IPS-NIHi7 (cell line): ENCODE measurements around the gene MEX3B.
"Not testable (repeated sequence)": the region's sequence is repeated elsewhere in the genome, so short reads cannot be mapped to it uniquely, and the experiment has no call there.

Source experiments
- DNase-seq: peaks from one replicate; pipeline ENCODE4 v3.0.0; 2012; ENCODE audit warnings: mixed read lengths; ENCODE audit errors: extremely low spot score

The MEX3B gene

DNA sequence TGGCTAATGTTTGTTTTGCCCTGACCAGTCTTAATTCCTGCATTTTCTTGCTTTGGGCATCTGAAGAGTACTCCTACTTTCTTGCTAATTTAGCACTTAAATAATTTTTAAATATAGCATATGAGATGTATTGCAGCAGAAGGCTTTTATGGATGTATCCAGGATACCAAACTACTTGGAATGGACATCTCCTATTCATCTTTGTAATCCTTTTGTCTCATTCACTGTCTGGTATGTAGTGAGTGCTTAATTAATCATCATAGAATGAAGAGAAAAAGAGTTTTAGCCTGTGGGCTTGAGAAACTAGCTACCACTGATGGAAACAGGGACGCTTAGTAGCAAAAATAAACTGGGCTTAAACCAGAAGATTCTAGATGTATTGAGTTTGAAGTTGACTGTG lies 40.6 kb downstream of the MEX3B start:
- no peak for DNase-seq

DNA sequence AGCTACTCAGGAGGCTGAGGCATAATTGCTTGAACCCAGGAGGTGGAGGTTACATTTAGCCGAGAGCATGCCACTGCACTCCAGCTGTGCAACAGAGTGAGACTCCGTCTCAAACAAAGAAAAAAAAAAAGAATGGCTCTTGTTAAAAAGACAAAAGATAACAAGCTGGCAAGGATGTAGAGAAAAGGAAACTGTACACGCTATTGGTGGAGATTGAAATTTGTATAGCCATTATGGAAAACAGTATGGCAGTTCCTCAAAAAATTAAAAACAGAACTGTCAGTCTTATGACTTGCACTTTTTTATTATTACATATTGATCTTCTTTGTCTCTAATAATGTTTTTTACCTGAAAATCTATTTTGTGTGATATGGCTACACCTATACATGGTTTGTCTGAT lies 41.9 kb downstream of the MEX3B start:
- DNase-seq, result no peak

DNA sequence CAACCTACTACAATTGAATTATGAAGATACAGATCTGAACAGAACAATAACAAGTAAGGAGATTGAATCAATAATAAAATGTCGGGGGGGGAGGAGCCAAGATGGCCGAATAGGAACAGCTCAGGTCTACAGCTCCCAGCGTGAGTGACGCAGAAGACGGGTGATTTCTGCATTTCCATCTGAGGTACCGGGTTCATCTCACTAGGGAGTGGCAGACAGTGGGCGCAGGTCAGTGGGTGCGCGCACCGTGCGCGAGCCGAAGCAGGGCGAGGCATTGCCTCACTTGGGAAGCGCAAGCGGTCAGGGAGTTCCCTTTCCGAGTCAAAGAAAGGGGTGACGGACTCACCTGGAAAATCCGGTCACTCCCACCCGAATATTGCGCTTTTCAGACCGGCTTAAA lies 50.7 kb downstream of the MEX3B start:
- DNase-seq, result not testable (repeated sequence)

DNA sequence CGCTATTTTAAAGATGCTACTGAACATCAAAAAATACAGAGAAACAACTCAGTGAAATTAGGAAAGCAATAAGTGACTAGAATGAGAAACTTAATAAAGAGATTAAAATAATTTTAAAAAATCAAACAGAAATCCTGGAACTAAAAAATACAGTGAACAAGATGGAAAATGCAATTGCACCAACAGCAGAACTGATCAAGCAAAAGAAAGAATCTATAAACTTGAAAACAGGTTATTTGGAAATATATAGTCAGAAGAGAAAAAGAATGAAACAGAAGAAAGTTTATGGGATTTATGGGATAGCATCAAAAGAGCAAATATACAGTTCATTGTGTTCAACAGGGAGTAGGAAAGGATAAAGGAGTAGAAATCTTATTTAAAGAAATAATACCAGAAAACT lies 53.3 kb downstream of the MEX3B start:
- no peak for DNase-seq
